ENCODE results near the gene NOP14.

The NOP14 gene

GRCh38 chr4:2914256-2915126, 48.7 kb downstream of the NOP14 start:
- Mint-ChIP-seq H3K27me3 (ENCODE audit: low read depth, poor library complexity) (peaks cover 3% of the 10 kb centered on the region), H3K4me3 (no peak overlapping the region), H3K27ac (peak overlapping the region; percentile 71), H3K9me3 (peaks cover 31% of the 10 kb centered on the region), H3K36me3 (ENCODE audit: low read depth) (peaks cover 82% of the 10 kb centered on the region), H3K4me1 (no peaks in the 10 kb centered on the region)
- TF ChIP-seq, protein P1, sequence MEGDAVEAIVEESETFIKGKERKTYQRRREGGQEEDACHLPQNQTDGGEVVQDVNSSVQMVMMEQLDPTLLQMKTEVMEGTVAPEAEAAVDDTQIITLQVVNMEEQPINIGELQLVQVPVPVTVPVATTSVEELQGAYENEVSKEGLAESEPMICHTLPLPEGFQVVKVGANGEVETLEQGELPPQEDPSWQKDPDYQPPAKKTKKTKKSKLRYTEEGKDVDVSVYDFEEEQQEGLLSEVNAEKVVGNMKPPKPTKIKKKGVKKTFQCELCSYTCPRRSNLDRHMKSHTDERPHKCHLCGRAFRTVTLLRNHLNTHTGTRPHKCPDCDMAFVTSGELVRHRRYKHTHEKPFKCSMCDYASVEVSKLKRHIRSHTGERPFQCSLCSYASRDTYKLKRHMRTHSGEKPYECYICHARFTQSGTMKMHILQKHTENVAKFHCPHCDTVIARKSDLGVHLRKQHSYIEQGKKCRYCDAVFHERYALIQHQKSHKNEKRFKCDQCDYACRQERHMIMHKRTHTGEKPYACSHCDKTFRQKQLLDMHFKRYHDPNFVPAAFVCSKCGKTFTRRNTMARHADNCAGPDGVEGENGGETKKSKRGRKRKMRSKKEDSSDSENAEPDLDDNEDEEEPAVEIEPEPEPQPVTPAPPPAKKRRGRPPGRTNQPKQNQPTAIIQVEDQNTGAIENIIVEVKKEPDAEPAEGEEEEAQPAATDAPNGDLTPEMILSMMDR (IDR thresholded peaks at IDR 0.05), result no peak
- no peak for DNase-seq

GRCh38 chr4:2913168-2913567, 50.0 kb downstream of the NOP14 start:
- no peak overlapping the region for H3K4me3 Mint-ChIP-seq
- peaks cover 3% of the 10 kb centered on the region for H3K27me3 Mint-ChIP-seq (ENCODE audit: low read depth, poor library complexity)
- H3K4me1 Mint-ChIP-seq, result no peaks in the 10 kb centered on the region
- peaks cover 18% of the 10 kb centered on the region for H3K9me3 Mint-ChIP-seq
- no peak for DNase-seq
- TF ChIP-seq, protein P1 (IDR thresholded peaks at IDR 0.05), result no peak
- H3K36me3 Mint-ChIP-seq (ENCODE audit: low read depth), result peaks cover 74% of the 10 kb centered on the region
- H3K27ac Mint-ChIP-seq, result no peak overlapping the region

DNA sequence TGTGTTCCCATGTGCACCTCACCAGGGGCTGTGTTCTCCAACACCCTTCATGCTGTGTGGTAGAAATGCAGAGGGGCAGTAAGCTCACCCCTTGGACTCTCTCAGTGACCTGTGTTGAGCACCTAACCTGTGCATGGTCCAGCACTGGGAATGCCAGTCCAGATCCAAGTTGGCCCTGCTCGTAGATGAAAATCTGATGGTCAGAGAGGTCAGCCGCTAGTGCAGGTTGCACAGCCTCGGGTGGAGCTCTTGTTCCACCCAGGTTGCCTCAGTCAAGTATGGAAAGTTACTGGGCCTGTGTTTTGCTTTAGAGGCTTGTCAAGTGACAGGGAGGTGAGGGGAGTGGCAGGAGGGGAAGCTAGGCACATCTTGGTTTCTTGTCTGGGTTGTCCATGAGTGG, 51.3 kb downstream of the NOP14 start:
- DNase-seq, result no peak
- H3K4me3 Mint-ChIP-seq, result no peak overlapping the region
- H3K36me3 Mint-ChIP-seq (ENCODE audit: low read depth), result peaks cover 72% of the 10 kb centered on the region
- peaks cover 5% of the 10 kb centered on the region for H3K9me3 Mint-ChIP-seq
- no peaks in the 10 kb centered on the region for H3K4me1 Mint-ChIP-seq
- H3K27me3 Mint-ChIP-seq (ENCODE audit: low read depth, poor library complexity), result no peaks in the 10 kb centered on the region
- TF ChIP-seq, protein P1 (IDR thresholded peaks at IDR 0.05), result no peak
- H3K27ac Mint-ChIP-seq, result no peak overlapping the region

DNA sequence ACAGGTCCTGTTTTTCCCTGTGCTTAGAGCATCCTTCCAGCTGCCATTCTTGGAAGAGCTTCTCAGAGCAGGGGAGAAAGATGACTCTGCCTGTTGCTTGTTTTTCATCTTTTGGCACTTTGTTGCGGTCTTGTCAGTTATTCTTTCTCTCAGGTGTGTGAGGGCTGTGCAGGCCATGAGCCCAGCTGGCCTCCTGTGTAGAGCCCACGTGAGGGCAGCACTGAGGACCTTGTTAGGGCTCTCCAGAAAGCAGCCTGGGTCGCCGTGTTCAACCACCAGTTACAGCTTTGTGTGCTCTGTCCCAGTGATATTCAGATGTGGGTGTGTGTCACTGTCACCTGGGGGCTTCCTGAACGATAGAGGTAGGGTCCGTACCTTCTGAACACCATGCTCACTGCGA, 52.8 kb downstream of the NOP14 start:
- Mint-ChIP-seq H3K27ac (no peak overlapping the region), H3K9me3 (no peaks in the 10 kb centered on the region), H3K4me3 (no peak overlapping the region), H3K27me3 (ENCODE audit: low read depth, poor library complexity) (no peaks in the 10 kb centered on the region), H3K4me1 (no peaks in the 10 kb centered on the region), H3K36me3 (ENCODE audit: low read depth) (peaks cover 67% of the 10 kb centered on the region)
- TF ChIP-seq, protein P1 (IDR thresholded peaks at IDR 0.05), result no peak
- DNase-seq, result no peak

- H3K4me3 Mint-ChIP-seq, result no peak overlapping the region
- peaks cover 63% of the 10 kb centered on the region for H3K36me3 Mint-ChIP-seq (ENCODE audit: low read depth)
- H3K27me3 Mint-ChIP-seq (ENCODE audit: low read depth, poor library complexity), result no peaks in the 10 kb centered on the region
- DNase-seq, result no peak
- no peak overlapping the region for H3K27ac Mint-ChIP-seq
- H3K4me1 Mint-ChIP-seq, result no peaks in the 10 kb centered on the region
- TF ChIP-seq, protein P1 (IDR thresholded peaks at IDR 0.05), result no peak
- no peaks in the 10 kb centered on the region for H3K9me3 Mint-ChIP-seq
These were observed 53.6 kb downstream of the NOP14 start for GRCh38 chr4:2909583-2909982.

DNA sequence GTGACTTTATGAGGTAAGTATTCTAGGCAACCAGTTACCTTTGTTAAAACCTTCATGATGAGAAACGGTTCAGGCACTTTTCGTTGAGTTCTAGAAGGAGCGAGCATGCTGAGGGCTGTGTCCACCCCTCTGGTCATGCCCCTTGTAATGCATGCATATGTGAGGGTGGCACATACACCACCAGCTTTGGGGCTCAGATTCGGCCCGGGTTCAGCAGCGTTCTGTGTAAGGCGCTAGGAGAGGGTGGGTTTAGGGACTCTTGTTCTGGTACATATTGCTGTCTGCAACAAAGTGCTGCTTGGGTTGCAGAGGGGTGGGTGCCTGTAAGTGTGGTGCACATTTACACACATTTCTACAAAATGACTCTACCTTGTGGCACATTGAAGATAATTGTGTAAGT, 54.5 kb downstream of the NOP14 start:
- TF ChIP-seq, protein P1 (IDR thresholded peaks at IDR 0.05), result no peak
- Mint-ChIP-seq H3K9me3 (no peaks in the 10 kb centered on the region), H3K27me3 (ENCODE audit: low read depth, poor library complexity) (no peaks in the 10 kb centered on the region), H3K27ac (no peak overlapping the region), H3K36me3 (ENCODE audit: low read depth) (peaks cover 60% of the 10 kb centered on the region), H3K4me3 (no peak overlapping the region), H3K4me1 (no peaks in the 10 kb centered on the region)
- DNase-seq, result no peak
